ENCODE measurements around the gene HAUS7.

DNA sequence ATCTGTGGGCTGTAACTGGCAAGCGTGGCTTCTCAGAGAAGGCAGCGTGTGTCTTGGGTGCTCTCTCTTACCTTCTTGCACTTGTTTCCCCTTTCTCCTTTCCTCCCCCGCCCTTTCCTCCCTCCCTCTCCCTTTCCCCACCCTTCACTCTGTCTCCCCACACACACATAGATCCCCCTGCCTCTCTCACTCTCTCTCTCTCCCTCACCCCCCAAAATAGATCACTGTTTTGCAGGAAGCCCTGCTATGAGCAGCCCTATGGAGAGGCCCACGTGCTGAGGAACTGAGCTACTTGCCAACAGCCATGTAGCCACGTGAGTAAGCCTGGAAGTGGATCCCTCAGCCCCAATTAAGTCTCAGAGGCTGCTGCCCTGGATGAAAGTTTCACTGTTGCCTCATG lies 65.0 kb downstream of the HAUS7 start:
- no peak for TF ChIP-seq CTCF (conservative IDR thresholded peaks at IDR 0.05; ENCODE audit: low read depth in 2 of 2)
- TF ChIP-seq EZH2 (IDR thresholded peaks at IDR 0.05; ENCODE audit: low read depth, unreplicated experiment): no peak
- TF ChIP-seq POLR2AphosphoS5 (IDR thresholded peaks at IDR 0.05; ENCODE audit: low read depth): no peak

All from GM23338 (cell line).